NCI-H2029 treated with DMSO at 0.1 percent for 48 hours (cell line): ENCODE results near the gene RMC1.
"Not testable (repeated sequence)": the region's sequence is repeated elsewhere in the genome, so short reads cannot be mapped to it uniquely, and the experiment has no call there.

Source experiments
- DNase-seq: peaks from one replicate; lab custom pipeline; 2025; lab: John Stamatoyannopoulos, UW

Gene RMC1

GRCh38 chr18:23503038-23503962, at the start of gene RMC1:
Gene RMC1 (plus strand): TSS chr18:23503511. CDS start chr18:23503619, 108 bp downstream.
- DNase-seq: peak; percentile 28

DNA sequence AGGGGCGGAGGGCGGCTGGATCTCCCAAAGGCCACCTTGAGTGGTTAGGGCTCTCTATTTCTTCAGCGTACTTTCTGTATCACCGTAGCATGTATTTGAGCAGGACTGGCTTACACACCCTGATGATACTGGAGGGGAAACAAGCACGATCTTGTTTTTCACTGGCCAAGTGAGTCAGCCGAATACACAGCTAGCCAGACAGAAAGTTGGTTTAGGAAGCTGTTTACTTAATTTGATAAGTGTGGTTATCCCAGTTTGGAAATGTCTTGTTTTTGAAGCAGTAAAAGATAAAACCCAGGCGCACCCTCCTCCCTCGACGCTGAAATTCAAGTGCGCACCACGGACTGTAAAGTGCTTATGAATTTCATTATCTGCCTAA, 49.6 kb upstream of the RMC1 start:
- DNase-seq: no peak

DNA sequence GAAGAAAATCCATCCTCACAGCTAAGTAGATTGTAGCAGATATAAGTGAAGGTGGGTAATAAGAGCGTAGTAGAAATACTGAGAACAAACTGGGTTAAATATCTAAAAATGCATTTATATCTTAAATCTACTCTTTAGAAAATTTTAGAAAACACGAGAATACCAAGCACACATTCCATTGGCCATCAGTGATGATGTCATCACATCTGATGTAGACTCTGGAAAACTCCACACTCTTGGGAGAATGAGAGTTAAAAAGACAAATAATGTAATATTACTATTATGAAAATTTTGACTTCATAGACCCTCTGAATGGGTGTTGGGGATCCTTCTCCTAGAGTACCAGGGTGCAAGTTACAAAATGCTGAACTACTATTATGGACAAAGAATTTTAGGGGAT, 46.5 kb upstream of the RMC1 start:
- no peak for DNase-seq

DNA sequence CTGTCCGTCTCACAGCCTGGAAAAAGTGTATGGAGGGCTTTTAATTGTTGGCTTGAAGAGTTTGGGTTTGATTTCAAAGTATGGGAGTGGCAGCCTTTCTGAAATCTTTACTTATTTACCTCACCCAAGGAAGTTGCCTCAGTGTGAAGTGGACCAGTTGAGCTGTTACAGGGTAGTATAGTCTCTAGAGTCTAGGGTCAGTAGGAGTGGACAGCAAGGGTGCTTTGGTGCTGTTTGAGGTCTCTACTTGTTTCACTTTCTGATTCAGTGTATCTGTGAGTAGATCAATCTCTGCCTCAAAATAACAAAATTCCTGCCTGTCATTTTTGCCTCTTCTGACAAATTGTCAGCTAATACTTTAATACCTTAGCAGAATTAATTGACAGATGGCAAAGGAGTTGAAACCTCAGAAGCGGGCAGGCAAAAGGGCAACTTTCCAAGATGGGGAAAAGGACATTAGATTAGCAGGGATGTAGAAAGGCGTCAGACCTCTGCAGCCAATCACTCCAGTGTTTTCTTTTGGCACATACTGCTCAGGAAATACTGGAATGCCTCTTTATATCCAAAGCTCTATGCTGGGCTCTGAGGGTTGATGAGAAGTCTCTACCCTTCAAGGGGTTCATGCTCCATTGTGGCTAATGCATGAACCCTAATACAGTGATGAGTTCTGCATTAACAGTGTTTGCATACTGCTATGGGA, 44.3 kb upstream of the RMC1 start:
- DNase-seq: no peak

DNA sequence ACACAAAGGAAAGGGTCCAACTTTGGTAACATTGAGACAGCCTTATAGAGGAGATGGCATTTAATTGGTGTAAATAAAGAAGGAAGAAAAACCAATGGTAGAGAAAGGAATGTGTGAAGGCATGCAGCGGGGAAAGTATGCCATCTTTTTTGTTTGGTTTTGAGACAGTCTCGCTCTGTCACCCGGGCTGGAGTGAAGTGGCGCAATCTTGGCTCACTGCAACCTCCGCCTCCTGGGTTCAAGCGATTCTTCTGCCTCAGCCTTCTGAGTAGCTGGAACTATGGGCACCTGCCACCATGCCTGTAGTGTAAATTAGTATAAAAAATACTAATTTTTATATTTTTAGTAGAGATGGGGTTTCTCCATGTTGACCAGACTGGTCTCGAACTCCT, 43.8 kb upstream of the RMC1 start:
- no peak for DNase-seq

- no peak for DNase-seq
Measured at GRCh38 chr18:23460285-23461273, 42.7 kb upstream of the RMC1 start.

DNA sequence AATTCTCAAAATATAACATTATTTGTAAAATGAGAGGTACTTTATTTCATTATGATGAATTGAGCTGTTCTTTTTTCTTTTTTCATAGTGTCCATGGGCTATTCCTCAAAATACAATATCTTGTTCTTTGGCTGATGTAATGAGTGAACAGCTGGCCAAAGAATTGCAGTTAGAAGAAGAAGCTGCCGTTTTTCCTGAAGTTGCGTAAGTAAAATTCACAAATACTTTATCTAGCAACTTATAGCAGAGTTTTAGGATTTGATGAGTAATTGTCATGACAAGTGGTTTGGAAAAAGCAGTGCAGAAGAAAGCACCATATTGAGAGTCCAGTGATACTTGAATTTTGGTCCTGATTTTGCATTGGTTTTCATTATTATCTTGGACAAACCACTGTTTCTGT, 40.4 kb upstream of the RMC1 start:
- DNase-seq: no peak

DNA sequence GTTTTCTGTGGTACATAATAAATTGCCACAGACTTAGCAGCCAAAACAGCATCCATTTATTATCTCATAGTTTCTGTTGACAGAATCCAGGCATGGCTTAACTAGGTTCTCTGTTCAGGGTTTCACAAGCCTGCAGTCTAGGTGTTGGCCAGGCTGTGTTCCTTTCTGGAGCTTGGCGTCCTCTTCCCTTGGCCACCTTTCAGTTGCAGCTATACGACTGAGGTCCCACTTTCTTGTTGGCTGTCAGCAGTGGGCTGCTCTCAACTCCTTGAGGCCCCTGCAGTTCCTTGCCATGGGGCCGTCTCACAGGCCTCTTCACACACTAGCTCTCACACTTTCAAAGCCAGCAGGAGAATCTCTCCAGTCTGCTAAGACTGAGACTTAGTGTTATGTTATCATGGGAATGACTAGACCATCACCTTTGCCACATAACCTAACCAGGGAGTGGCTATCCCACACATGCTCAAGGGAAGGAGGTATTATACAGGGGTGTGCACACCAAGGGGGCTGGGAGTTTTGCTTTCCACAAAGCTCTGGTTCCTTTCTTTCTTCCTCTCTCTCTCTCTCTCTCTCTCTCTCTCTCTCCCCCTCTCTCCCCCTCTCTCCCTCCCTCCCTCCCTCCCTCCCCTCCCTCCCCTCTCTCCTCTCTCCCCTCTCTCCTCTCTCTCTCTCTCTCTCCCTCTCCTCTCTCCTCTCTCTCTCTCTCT, 34.4 kb upstream of the RMC1 start:
- no peak for DNase-seq

GRCh38 chr18:23470620-23471387, 32.5 kb upstream of the RMC1 start:
- DNase-seq: no peak

- DNase-seq: no peak
Measured at GRCh38 chr18:23471486-23471885, 31.8 kb upstream of the RMC1 start.

DNA sequence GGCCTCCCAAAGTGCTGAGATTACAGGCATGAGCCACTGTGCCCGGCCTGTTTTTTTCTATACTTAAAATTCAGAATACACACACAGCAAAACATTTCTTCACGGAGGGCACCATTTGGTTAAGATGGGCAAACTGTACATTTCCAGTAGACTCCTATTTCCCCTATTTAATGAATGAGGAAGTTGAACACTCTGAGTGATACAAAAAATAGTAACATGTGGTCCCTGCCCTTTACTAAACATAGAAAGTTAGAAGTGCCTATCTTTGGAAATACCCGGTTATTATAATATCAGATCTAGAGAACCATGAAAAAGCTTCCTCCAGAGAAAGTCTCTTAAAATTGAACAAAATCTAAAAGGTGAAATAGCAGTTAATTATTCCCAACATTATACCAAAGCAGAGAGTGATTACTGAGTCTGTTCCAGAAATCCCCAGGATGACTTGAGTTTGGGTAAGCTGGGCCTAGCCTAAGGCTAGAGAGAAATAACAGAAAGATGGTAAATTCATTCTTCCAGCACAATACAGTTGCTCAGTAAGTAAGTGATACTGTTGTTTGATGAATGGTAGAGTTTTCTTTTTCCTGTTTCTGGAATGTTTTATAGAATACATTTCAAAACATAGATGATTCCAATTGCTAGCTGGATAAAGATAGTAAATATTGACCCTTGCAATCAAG, 23.3 kb upstream of the RMC1 start:
- no peak for DNase-seq

GRCh38 chr18:23484561-23485182, 18.6 kb upstream of the RMC1 start:
- no peak for DNase-seq

DNA sequence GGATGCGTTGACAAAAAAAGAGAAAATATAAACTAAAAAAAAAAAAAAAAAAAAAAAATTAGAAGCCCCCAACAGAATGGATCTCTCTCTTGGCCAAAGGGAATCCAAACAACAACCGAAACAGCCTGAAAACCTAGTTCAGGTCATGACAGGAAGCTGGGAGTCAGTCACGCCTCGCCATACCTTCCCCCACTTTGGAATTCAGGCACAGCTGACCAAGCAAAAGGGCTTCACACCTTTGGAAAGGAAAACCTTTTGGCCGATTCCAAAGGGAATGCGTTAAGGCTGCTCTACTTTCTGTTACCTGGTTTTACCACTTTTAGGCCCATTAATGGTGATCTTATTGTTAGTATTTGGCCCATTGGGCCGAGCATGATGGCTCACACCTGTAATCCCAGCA, 17.9 kb upstream of the RMC1 start:
- no peak for DNase-seq

DNA sequence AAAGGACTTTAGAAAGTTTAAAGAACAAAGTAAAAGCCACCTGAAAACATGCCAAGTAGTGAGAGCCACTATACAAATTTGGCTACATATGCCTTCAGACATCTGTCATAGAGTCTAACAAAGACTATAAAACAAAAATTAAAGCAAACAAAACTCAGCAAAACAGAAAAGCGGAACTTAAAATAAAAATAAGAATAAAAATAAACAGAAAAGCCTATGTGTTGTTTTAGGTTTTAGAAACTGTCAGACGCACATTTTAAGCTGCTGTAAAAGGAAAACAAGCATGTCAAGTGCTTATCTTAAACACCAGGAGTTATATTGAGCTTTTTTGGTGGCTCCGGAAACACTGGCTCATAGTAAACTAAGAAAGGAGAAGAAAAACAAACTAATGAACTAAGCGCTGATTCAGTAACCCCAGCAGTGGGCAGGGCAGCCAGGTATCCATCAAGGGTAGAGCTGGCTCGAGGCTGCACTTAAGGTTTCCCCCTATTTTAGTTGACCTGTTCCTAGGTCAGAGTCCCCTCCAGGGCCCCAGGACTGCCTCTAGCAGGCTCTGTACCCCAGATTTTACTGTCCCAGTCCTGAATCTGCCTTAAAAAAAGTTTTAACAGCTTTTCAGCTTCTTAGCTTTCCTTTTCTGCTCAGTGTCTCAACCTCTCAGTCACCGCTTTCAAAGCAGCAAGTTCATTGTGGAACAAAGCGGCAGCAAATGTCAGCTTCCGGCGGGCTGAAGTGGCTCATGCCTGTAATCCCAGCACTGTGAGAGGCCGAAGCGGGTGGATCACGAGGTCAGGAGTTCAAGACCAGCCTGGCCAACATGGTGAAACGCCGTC, 15.4 kb upstream of the RMC1 start:
- no peak for DNase-seq

DNA sequence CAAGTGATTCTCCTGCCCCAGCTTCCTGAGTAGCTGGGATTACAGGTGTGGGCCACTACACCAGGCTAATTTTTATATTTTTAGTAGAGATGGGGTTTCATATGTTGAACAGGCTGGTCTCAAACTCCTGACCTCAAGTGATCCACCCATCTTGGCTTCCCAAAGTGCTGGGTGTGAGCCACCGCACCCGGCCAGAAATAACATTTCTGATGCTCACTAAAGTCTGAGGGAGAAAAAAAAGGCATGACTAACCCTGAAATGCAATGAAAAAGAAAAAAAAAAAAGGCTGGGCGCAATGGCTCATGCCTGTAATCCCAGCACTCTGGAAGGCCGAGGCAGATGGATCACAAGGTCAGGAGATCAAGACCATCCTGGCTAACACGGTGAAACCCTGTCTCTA, 13.7 kb upstream of the RMC1 start:
- DNase-seq: not testable (repeated sequence)

DNA sequence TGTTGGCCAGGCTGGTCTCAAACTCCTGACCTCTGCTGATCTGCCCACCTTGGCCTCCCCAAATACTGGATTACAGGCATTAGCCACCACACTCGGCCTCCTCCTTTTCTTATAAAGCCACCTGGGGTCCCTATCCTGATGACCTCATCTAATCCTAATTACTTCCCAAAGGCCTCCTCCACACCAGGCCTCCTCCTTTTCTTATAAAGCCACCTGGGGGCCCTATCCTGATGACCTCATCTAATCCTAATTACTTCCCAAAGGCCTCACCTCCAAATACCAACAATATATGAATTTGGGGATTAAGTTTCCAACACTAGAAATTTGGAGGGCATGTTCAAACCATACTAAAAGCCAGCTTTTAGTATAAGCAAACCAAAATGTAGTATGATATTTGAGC, 9.7 kb upstream of the RMC1 start:
- DNase-seq: no peak

DNA sequence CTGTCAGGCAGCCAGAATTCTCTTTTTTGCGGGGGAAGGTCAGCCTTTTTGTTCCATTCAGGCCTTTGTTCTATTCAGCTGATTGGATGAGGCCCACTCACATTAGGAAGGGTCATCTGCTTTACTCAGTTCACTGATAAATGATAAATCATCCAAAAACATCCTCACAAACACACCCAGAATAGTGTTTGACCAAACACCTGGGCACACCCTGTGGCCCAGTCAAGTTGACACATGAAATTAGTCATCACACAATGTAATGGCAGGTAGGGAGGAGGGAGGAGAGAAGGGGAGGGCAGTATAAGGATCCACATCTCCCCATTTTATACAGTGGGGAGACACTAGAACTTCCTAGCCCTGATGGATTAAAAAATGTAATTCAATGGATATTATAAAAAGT, 8.3 kb upstream of the RMC1 start:
- DNase-seq: no peak

GRCh38 chr18:23495723-23496440, 7.4 kb upstream of the RMC1 start:
- DNase-seq: peak; percentile 76
